Parathyroid adenoma (tissue), 2 donors: Measurements from ENCODE around the gene TSPAN3.

Experiments
- H2AFZ ChIP-seq: fragments of 300-600 bp; sonication (generic); one replicate; pipeline ENCODE4 v1.7.0; 2017; ENCODE audit warnings: antibody characterized with exemption, mild to moderate bottlenecking
- H3K27ac ChIP-seq: fragments of 300-600 bp; sonication (generic); one replicate; pipeline ENCODE4 v1.7.0; 2017
- H3K27me3 ChIP-seq: fragments of 300-600 bp; sonication (generic); one replicate; pipeline ENCODE4 v1.7.0; 2017; ENCODE audit warnings: low read length; ENCODE audit not compliant: control insufficient read depth, insufficient read depth
- H3K36me3 ChIP-seq: fragments of 300-600 bp; sonication (generic); one replicate; pipeline ENCODE4 v1.7.0; 2017; ENCODE audit warnings: low read length; ENCODE audit not compliant: control insufficient read depth, insufficient read depth
- H3K4me1 ChIP-seq: fragments of 300-600 bp; sonication (generic); one replicate; pipeline ENCODE4 v1.7.0; 2017; ENCODE audit warnings: control low read depth
- H3K4me2 ChIP-seq: fragments of 300-600 bp; sonication (generic); one replicate; pipeline ENCODE4 v1.7.0; 2017; ENCODE audit warnings: low read length
- H3K4me3 ChIP-seq: fragments of 300-600 bp; sonication (generic); one replicate; pipeline ENCODE4 v1.7.0; 2017; ENCODE audit warnings: low read depth, low read length
- H3K79me2 ChIP-seq: fragments of 300-600 bp; sonication (generic); one replicate; pipeline ENCODE4 v1.7.0; 2017; ENCODE audit warnings: control low read depth
- H3K9ac ChIP-seq: fragments of 300-600 bp; sonication (generic); one replicate; pipeline ENCODE4 v1.7.0; 2017; ENCODE audit warnings: mild to moderate bottlenecking
- H3K9me3 ChIP-seq: fragments of 300-600 bp; sonication (generic); one replicate; pipeline ENCODE4 v1.7.0; 2017; ENCODE audit warnings: low read length; ENCODE audit not compliant: control insufficient read depth
- TF ChIP-seq, protein P1 (sequence below): fragments of 300-600 bp; sonication (generic); IDR thresholded peaks from one replicate; pipeline ENCODE4 v1.7.0; 2017; ENCODE audit warnings: antibody characterized with exemption, mild to moderate bottlenecking
- donor health status: primary hyperparathyroidism.

The TSPAN3 gene

DNA sequence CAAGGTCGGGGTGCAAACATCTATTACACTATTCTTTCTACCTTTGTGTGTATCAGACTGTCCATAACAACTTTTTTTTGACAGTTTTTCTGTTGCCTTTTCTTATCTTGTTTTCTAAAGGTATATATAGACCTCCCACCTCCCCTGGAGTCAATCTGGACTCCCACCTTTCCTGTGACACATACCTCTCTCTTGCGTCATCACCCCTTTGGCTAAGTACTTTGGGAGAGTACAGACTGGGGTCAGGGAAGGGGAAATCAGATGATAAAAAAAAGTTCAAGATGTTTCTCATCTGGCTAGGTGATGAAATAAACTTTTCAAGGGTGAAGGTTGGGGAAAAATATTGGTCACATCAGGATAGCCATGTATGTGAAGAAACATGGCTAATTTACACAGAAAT is 17.2 kb downstream of the TSPAN3 start:
- H3K27ac ChIP-seq: no peak overlapping the region
- TF ChIP-seq, protein P1, sequence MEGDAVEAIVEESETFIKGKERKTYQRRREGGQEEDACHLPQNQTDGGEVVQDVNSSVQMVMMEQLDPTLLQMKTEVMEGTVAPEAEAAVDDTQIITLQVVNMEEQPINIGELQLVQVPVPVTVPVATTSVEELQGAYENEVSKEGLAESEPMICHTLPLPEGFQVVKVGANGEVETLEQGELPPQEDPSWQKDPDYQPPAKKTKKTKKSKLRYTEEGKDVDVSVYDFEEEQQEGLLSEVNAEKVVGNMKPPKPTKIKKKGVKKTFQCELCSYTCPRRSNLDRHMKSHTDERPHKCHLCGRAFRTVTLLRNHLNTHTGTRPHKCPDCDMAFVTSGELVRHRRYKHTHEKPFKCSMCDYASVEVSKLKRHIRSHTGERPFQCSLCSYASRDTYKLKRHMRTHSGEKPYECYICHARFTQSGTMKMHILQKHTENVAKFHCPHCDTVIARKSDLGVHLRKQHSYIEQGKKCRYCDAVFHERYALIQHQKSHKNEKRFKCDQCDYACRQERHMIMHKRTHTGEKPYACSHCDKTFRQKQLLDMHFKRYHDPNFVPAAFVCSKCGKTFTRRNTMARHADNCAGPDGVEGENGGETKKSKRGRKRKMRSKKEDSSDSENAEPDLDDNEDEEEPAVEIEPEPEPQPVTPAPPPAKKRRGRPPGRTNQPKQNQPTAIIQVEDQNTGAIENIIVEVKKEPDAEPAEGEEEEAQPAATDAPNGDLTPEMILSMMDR: no peak
- no peaks in the 10 kb centered on the region for H3K36me3 ChIP-seq
- no peak overlapping the region for H3K4me2 ChIP-seq
- H3K27me3 ChIP-seq: no peaks in the 10 kb centered on the region
- no peaks in the 10 kb centered on the region for H3K4me1 ChIP-seq
- H2AFZ ChIP-seq: no peak overlapping the region
- H3K79me2 ChIP-seq: peaks cover 2% of the 10 kb centered on the region
- H3K9me3 ChIP-seq: no peaks in the 10 kb centered on the region
- no peak overlapping the region for H3K4me3 ChIP-seq
- H3K9ac ChIP-seq: no peak overlapping the region

DNA sequence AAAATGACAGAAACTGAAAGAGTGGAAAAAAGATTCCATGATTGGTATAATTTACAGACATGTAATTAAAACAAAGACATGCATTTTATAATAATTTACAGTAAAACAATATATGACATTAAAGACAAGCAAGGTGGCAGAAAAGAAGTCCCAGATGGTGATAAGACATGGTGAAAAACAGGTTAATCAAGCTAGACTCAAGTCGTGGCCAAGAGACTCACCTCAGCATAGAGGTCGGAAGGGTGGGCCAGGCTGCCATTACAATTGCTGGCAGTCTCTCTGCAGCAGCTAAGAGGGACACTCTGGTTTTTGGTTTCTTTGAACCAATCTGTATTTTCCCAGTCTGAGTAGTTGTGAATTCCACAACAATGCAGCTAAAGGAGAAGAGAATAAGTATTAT is 18.4 kb downstream of the TSPAN3 start:
- TF ChIP-seq, protein P1: no peak
- H3K4me1 ChIP-seq: no peaks in the 10 kb centered on the region
- H3K27ac ChIP-seq: no peak overlapping the region
- no peaks in the 10 kb centered on the region for H3K36me3 ChIP-seq
- H3K4me2 ChIP-seq: no peak overlapping the region
- no peak overlapping the region for H3K9ac ChIP-seq
- H3K9me3 ChIP-seq: no peaks in the 10 kb centered on the region
- no peaks in the 10 kb centered on the region for H3K79me2 ChIP-seq
- H2AFZ ChIP-seq: no peak overlapping the region
- H3K27me3 ChIP-seq: no peaks in the 10 kb centered on the region
- no peak overlapping the region for H3K4me3 ChIP-seq

DNA sequence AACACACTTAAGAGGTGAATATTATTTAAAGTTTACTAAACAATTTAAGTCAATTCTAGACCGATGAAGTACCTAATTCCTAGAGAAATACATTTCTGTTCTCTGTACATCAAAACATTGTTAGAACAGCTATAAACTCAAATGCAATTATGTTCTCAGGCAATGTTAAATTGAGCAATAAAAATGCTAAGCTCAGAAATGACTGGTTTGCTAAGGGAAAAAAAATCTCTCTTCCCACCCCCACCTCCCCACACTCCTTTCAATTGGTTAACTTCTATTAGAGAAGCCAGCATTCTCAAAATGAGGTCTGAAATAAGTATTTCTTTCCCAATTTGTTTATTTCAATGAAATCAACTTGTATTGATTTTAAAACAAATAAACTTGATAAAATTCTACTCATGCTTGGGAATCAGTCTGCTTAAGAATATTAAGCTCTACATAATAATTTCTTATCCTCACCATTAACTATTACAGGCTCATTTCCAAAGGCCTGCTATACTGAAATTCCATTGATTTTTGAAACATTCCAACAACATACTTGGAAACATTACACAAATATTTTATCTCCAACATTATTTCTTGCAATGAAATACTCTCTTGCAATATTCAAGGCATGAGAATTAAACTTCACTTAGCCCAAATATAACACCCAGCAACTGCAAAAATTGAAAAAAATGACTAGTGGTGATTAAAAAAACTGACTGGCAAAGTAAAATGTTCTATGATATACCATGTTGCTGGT is 22.6 kb downstream of the TSPAN3 start:
- Histone ChIP-seq H3K36me3 (no peaks in the 10 kb centered on the region), H3K9ac (no peak overlapping the region), H2AFZ (no peak overlapping the region), H3K79me2 (no peaks in the 10 kb centered on the region), H3K4me1 (no peaks in the 10 kb centered on the region), H3K9me3 (no peaks in the 10 kb centered on the region), H3K27me3 (no peaks in the 10 kb centered on the region), H3K27ac (no peak overlapping the region), H3K4me3 (no peak overlapping the region), H3K4me2 (no peak overlapping the region)
- TF ChIP-seq, protein P1: no peak

DNA sequence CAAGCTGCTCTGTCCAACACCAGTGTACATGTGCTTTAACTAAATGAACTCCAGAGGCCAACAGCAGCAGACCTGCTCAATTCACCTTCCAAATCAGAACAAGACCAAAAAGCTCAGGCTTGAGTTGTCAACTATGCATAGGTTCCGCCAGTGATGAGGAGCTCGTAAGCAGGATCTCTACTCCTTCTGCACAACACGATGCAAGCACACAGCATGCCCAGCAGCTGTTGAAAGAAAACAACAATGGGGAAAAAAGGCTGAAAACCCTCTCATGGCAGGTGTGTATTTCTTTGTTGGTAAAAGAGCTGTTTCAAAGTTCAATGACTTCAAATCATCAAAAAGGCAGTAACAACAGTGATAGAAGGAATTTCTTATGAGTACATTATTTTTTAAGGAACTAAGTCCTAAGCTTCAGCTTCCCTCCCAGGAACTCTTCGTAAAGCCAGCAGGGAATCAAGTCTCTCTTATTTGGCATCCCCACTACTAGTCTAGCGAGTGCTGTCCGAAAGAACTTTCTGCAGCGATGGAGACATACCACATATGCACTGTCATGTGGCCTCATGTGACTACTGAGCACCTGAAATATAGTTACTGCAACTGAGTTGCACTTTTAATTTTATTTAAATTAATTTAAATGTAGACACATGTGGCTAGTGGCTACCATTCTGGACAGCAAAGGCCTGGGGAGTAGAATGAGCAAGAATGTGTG is 24.1 kb downstream of the TSPAN3 start:
- Histone ChIP-seq H3K9me3 (no peaks in the 10 kb centered on the region), H3K4me3 (no peak overlapping the region), H3K4me1 (no peaks in the 10 kb centered on the region), H3K27ac (no peak overlapping the region), H2AFZ (no peak overlapping the region), H3K79me2 (no peaks in the 10 kb centered on the region), H3K36me3 (no peaks in the 10 kb centered on the region), H3K9ac (no peak overlapping the region), H3K4me2 (no peak overlapping the region), H3K27me3 (no peaks in the 10 kb centered on the region)
- TF ChIP-seq, protein P1: no peak
